ENCODE data around the gene LMTK2. TPM values are rescaled to one million over a fixed set of nuclear protein-coding genes. Genes with fewer than 3 reads are reported as not detected.

Gene LMTK2
- total RNA-seq, 2 experiments from 2014 or later = 30.3 to 31.7 TPM

DNA sequence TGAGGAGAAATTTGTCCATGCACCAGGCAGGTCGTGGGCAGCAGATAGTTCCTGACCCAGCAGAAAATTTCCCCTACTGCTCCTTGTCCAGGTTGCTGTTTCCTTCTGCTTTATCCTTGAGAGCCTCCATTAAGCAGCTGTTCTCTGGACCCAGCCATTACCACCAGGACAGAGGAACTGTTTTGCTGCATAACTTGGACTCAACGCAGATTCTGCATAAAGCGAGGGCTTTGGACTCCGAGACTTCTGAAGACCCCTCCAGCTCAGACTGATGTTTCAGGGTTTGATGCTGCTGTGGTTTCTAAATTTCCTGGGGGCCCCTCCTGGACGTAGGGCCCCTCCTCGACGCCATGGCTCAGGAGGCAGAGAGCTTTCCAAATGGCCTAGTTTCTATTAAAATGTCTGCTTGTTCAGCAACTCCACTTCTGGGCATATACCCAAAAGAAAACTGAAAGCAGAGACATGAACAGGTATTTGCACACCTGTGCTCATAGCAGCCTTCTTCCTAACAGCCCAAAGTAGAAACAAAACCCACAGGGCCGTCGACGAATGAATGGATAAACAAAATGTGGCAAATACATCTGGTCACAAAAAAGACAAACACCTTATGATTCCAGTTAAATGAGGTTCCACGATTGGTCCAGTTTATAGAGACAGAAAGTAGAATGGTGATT is 28.3 kb upstream of the LMTK2 start:
- H3K9me3 Mint-ChIP-seq = no peaks in the 10 kb centered on the region
- Histone ChIP-seq H3K27ac (ENCODE audit: low read depth in 1 of 2, low read length in 2 of 2) (no peak overlapping the region), H3K9me3 (ENCODE audit: control insufficient read depth in 1 of 2, insufficient read depth in 1 of 2, low read length in 2 of 2) (peaks cover 0 to 7% of the 10 kb centered on the region in 2 experiments), H3K36me3 (ENCODE audit: insufficient read depth, low read length) (no peaks in the 10 kb centered on the region), H3K27me3 (ENCODE audit: control insufficient read depth in 1 of 2, insufficient read depth in 2 of 2, low read length in 2 of 2) (no peaks in the 10 kb centered on the region), H3K4me1 (ENCODE audit: insufficient read depth, low read length) (no peaks in the 10 kb centered on the region), H3K4me3 (ENCODE audit: low read length) (no peak overlapping the region)
- no peak for ATAC-seq (ENCODE audit: poor library complexity)
- DNase-seq = no peak
- POLR2A ChIA-PET = no interaction called here
- TF ChIP-seq, protein P1, sequence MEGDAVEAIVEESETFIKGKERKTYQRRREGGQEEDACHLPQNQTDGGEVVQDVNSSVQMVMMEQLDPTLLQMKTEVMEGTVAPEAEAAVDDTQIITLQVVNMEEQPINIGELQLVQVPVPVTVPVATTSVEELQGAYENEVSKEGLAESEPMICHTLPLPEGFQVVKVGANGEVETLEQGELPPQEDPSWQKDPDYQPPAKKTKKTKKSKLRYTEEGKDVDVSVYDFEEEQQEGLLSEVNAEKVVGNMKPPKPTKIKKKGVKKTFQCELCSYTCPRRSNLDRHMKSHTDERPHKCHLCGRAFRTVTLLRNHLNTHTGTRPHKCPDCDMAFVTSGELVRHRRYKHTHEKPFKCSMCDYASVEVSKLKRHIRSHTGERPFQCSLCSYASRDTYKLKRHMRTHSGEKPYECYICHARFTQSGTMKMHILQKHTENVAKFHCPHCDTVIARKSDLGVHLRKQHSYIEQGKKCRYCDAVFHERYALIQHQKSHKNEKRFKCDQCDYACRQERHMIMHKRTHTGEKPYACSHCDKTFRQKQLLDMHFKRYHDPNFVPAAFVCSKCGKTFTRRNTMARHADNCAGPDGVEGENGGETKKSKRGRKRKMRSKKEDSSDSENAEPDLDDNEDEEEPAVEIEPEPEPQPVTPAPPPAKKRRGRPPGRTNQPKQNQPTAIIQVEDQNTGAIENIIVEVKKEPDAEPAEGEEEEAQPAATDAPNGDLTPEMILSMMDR (IDR thresholded peaks at IDR 0.05) = no peak
- H3K4me3 Mint-ChIP-seq = no peak overlapping the region
- CTCF ChIA-PET = no interaction called here
- intact Hi-C loops (cut with DNase I, micrococcal nuclease) = no loop called here
- no peaks in the 10 kb centered on the region for H3K4me1 Mint-ChIP-seq (ENCODE audit: low read depth)
- H3K27ac Mint-ChIP-seq = no peak overlapping the region
- H3K36me3 Mint-ChIP-seq (ENCODE audit: low read depth) = no peaks in the 10 kb centered on the region
- H3K27me3 Mint-ChIP-seq = peaks cover 5% of the 10 kb centered on the region

DNA sequence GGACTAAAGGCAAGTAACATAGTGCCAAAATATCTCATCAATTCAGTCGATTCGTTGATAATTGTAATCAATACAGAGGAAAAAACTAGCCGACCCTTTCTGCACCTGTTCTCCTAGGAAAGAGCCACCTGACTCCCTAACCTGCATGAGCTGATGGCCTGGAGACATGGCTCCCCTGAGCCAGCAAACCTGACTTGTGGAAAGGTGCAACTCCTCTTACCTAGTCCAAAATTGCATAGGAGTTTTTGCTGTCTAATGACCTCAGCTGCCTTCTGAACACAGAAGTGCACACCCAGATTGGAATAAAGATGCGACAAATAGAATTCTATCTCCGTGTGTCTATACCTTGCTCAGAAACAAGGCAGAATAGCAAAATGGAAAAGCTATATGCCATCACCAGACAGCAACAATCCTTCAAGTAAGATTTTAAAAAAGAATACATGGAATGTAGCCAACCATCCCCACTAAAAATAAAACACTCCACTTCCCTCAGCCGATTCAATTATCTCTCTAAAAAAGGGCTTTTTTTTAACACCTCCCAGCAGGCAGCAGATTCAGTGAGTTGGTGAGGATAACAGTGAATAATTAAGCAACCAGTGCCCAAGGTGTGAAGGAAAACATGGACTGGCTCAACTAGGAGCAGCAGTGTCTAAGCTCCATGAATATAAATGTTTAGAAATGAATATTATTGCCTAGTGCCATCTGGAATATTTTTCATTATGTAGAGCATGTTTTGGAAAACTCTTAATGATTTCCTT is 26.6 kb upstream of the LMTK2 start:
- ChIA-PET CTCF (no interaction called here), POLR2A (no interaction called here)
- peaks cover 5% of the 10 kb centered on the region for H3K27me3 Mint-ChIP-seq
- H3K27ac Mint-ChIP-seq = no peak overlapping the region
- H3K4me1 Mint-ChIP-seq (ENCODE audit: low read depth) = no peaks in the 10 kb centered on the region
- no peaks in the 10 kb centered on the region for H3K36me3 Mint-ChIP-seq (ENCODE audit: low read depth)
- no peak overlapping the region for H3K27ac ChIP-seq (ENCODE audit: low read depth in 1 of 2, low read length in 2 of 2)
- no peaks in the 10 kb centered on the region for H3K27me3 ChIP-seq (ENCODE audit: control insufficient read depth in 1 of 2, insufficient read depth in 2 of 2, low read length in 2 of 2)
- DNase-seq (no peak), ATAC-seq (ENCODE audit: poor library complexity) (no peak)
- intact Hi-C loops (cut with DNase I, micrococcal nuclease) = no loop called here
- no peak overlapping the region for H3K4me3 ChIP-seq (ENCODE audit: low read length)
- TF ChIP-seq, protein P1 (IDR thresholded peaks at IDR 0.05) = no peak
- no peaks in the 10 kb centered on the region for H3K4me1 ChIP-seq (ENCODE audit: insufficient read depth, low read length)
- H3K36me3 ChIP-seq (ENCODE audit: insufficient read depth, low read length) = no peaks in the 10 kb centered on the region
- no peak overlapping the region for H3K4me3 Mint-ChIP-seq
- no peaks in the 10 kb centered on the region for H3K9me3 Mint-ChIP-seq
- peaks cover 0 to 5% of the 10 kb centered on the region in 2 experiments for H3K9me3 ChIP-seq (ENCODE audit: control insufficient read depth in 1 of 2, insufficient read depth in 1 of 2, low read length in 2 of 2)

DNA sequence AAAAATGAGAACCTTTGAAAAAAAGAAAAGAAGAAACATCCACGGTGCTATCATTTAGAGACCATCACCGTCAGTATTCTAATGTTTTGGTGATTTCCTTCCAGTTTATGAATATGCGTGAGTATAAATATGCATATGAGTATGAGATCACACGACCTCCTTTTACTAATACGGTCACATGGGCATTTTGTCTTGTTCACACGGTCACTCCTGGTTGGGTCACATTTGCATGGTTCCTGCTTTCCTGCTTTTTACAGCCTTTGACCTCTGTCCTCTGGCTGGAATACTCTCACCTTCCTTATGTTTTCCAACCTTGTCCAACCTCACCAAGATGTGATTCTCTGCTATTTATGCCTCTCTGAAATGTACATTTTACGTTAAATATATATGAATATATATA is 25.3 kb upstream of the LMTK2 start:
- Mint-ChIP-seq H3K27me3 (peaks cover 8% of the 10 kb centered on the region), H3K27ac (no peak overlapping the region), H3K4me1 (ENCODE audit: low read depth) (no peaks in the 10 kb centered on the region), H3K9me3 (no peaks in the 10 kb centered on the region), H3K36me3 (ENCODE audit: low read depth) (no peaks in the 10 kb centered on the region), H3K4me3 (no peak overlapping the region)
- no peaks in the 10 kb centered on the region for H3K27me3 ChIP-seq (ENCODE audit: control insufficient read depth in 1 of 2, insufficient read depth in 2 of 2, low read length in 2 of 2)
- ChIA-PET POLR2A (no interaction called here), CTCF (no interaction called here)
- TF ChIP-seq, protein P1 (IDR thresholded peaks at IDR 0.05) = no peak
- no peak for ATAC-seq (ENCODE audit: poor library complexity)
- no peak overlapping the region for H3K27ac ChIP-seq (ENCODE audit: low read depth in 1 of 2, low read length in 2 of 2)
- no peaks in the 10 kb centered on the region for H3K4me1 ChIP-seq (ENCODE audit: insufficient read depth, low read length)
- no peaks in the 10 kb centered on the region for H3K36me3 ChIP-seq (ENCODE audit: insufficient read depth, low read length)
- H3K4me3 ChIP-seq (ENCODE audit: low read length) = no peak overlapping the region
- H3K9me3 ChIP-seq (ENCODE audit: control insufficient read depth in 1 of 2, insufficient read depth in 1 of 2, low read length in 2 of 2) = no peaks in the 10 kb centered on the region
- DNase-seq = no peak
- intact Hi-C loops (cut with DNase I, micrococcal nuclease) = no loop called here

Data from CD4-positive, alpha-beta T cell (primary cell).